GM12865 (cell line): ENCODE data around the gene GRID1.

Experiments used
- DNase-seq: peaks from one replicate; pipeline ENCODE4 v3.0.0; 2010; ENCODE audit warnings: low read depth
- H3K4me3 ChIP-seq: 2 replicates; pipeline ENCODE4 v1.5.1; 2011; ENCODE audit warnings: mild to moderate bottlenecking, low read depth, low read length, control low read depth
- TF ChIP-seq, protein P1 (sequence below): IDR thresholded peaks from 2 replicates; pipeline ENCODE4 v1.5.1; 2011; ENCODE audit warnings: low read length, control low read depth, low read depth, inconsistent platforms; ENCODE audit not compliant: insufficient read depth; ENCODE audit errors: missing control alignments

GRID1 gene

DNA sequence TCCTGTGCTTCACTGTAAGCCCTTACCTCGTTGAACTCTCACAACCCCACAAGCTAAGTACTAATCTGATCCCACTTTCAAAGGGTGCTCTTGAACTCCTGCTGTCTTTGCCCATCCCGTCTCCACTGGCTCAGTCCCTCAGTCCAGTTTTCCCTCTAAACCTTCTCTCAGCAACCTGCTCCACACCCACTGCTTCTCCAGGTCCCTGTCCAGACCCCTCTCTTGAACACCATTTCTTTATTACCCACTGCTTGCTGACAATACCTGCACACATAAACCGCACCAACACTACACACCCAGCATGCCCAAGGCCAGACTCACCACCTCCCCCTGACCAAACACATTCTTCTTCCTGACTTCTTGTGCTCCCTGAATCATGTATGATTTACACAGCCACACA lies 343.3 kb downstream of the GRID1 start:
- DNase-seq: no peak

DNA sequence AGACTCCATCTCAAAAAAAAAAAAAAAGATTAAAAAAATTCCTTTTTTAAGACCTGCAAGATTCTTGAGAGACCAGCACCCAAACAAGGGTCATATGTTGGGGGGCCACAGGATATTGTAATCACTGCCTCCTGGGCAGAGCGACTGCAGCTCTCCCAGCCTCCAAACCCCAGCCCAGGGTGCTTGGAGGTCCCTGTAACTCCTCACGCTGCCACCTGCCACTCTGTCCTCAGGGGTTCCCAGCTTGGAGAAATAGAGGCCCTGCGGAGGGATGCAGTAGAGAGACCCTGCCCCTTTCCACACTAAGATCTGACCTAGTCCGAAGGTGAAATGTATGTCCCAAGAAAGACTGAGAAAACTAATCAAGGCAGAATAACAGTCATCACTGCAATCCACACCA lies 343.7 kb downstream of the GRID1 start:
- no peak for DNase-seq
- TF ChIP-seq, protein P1, sequence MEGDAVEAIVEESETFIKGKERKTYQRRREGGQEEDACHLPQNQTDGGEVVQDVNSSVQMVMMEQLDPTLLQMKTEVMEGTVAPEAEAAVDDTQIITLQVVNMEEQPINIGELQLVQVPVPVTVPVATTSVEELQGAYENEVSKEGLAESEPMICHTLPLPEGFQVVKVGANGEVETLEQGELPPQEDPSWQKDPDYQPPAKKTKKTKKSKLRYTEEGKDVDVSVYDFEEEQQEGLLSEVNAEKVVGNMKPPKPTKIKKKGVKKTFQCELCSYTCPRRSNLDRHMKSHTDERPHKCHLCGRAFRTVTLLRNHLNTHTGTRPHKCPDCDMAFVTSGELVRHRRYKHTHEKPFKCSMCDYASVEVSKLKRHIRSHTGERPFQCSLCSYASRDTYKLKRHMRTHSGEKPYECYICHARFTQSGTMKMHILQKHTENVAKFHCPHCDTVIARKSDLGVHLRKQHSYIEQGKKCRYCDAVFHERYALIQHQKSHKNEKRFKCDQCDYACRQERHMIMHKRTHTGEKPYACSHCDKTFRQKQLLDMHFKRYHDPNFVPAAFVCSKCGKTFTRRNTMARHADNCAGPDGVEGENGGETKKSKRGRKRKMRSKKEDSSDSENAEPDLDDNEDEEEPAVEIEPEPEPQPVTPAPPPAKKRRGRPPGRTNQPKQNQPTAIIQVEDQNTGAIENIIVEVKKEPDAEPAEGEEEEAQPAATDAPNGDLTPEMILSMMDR: no peak
- H3K4me3 ChIP-seq: no peak overlapping the region

More for the DNA sequence above, 343.3 kb downstream of the GRID1 start:
- TF ChIP-seq, protein P1: no peak
- no peak overlapping the region for H3K4me3 ChIP-seq

DNA sequence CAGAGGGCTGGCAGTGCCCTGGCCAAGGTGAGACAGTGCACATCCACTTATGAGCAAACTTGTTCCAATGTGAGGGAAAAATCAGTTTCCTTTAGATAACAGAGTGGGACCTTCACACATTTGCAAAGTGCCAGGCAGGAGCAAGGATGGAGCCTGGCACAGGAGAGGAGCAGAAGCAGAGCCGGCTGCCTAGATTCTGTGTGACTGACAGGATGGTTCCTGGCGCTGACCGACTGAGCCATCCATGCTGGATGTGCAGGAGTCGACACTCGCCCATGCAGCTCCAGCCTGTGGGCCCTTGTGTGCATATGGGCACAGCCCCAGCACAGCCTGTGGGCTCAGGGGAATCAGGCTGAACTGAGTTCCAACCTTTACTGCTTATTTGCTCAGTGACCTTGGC lies 346.5 kb downstream of the GRID1 start:
- H3K4me3 ChIP-seq: no peak overlapping the region
- DNase-seq: no peak
- TF ChIP-seq, protein P1: no peak

DNA sequence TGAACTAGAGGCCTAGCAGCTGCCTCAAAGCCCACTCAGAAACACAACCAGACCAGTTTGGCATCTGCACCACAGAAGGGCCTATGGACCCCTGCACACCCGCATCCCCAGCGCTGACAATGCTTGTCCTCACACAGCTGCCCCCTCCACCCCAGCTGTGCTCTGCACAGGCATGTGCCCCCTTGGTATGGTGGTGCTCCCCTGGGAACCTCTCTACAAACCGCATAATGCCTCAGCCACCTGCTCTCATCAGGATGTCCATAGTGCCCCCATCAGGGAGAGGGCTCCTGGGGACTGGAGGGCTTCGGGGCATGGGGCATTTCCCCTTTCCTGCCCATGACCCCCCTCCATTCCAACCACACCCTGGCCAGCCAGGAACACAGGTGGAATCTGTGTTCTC lies 347.5 kb downstream of the GRID1 start:
- TF ChIP-seq, protein P1: no peak
- no peak for DNase-seq
- no peak overlapping the region for H3K4me3 ChIP-seq

DNA sequence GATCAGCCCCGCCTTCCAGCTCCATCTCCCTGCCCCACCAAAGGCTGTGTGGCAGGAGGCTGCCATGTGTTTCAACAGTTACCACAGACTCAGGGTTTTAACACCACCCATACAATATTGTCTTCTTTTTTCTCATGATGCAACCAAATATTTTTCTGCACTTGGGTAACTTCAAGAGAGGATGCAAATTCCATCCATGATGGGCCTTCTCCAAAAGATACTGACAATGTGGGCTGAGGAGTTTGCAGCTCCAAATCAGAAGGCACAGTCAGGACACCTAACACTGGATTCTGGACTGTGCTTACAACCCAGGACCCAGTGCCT lies 347.9 kb downstream of the GRID1 start:
- H3K4me3 ChIP-seq: no peak overlapping the region
- DNase-seq: no peak
- TF ChIP-seq, protein P1: no peak

DNA sequence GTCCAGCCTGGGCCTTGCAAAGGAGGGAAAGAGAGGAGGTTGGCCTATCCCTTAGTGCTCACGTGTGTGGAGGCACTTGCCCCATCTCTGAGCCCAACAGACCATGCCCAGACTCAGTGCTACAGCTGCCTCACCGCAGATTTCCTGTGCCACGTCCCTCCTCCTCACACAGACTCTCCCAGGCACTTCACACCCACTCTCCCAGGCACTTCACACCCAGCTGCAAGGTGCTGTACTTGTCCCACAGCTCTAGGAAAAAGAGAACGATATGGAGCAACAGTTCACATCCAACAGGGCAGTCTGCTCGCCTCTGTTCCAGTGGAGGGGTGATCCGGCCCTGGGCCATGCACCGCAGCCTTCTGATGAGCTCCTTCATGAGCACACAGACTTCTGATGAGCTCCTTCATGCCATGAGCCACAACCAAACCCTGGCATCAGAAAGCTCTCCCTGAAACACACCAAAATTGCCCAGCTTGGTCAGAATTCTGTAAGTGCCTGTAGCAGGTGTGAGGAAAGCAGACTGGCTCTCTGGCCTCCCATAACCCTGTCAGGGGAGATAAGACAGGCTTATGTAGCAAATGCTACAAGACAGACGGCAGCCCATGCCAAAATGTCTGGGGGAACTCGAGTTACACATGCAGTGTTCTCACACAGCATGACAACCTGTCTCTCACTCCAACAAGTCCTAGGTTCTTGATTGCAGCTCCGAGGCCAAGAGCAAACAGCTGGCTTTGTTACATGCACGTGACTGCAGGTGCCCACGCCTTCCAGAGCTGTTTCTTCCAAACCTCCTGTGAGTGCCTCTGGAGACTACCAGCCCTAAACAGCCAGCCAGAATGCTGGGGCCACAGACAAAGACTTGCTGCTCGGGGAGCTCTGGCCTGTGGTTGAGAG lies 348.5 kb downstream of the GRID1 start:
- DNase-seq: peak; percentile 31
- no peak overlapping the region for H3K4me3 ChIP-seq
- TF ChIP-seq, protein P1: no peak

DNA sequence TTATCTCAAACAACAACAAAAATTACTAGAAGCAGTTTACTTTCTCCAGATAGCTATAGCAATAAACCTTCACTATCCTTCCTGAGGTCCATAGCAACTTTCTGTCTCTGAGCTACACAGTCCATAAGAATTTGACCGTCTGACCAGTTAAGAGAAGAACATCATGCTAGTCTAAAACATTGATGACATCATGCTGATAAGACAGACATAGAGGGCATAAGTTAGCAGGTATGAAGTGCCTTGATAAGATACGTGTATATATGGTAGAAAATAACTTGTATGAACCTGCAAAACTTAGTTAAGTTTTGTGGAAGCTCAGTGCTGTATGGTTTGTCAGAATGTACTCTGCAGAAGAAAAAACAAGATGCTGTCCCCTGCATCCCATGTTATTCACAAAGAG lies 353.0 kb downstream of the GRID1 start:
- no peak overlapping the region for H3K4me3 ChIP-seq
- TF ChIP-seq, protein P1: no peak
- no peak for DNase-seq
